HUES64 (cell line): ENCODE measurements around the gene CHURC1.

Experiments used
- H3K27ac ChIP-seq: 2 replicates; pipeline ENCODE4 v1.7.0; 2013; ENCODE audit warnings: low read depth, low read length, inconsistent platforms
- H3K27me3 ChIP-seq: 2 replicates; pipeline ENCODE4 v1.6.1; 2013; ENCODE audit warnings: mild to moderate bottlenecking, low read length; ENCODE audit not compliant: insufficient read depth
- H3K36me3 ChIP-seq: 2 replicates; pipeline ENCODE4 v1.6.1; 2013; ENCODE audit warnings: mild to moderate bottlenecking, low read length; ENCODE audit not compliant: insufficient read depth
- H3K4me1 ChIP-seq: 2 replicates; pipeline ENCODE4 v1.6.1; 2013; ENCODE audit warnings: mild to moderate bottlenecking, low read length, moderate library complexity; ENCODE audit not compliant: insufficient read depth
- H3K4me3 ChIP-seq: 2 replicates; pipeline ENCODE4 v1.5.1; 2013; ENCODE audit warnings: mild to moderate bottlenecking, low read length, moderate library complexity
- H3K9ac ChIP-seq: 2 replicates; pipeline ENCODE4 v1.6.1; 2013; ENCODE audit warnings: mild to moderate bottlenecking, low read depth, low read length
- H3K9me3 ChIP-seq: 2 replicates; pipeline ENCODE4 v1.6.1; 2013; ENCODE audit warnings: low read depth, low read length; ENCODE audit not compliant: insufficient read depth
- WGBS: fragments of 150-250, 120-280 bp; methylation state at CpG from one replicate; pipeline ENCODE4 v1.1.7; 2013; ENCODE audit warnings: missing lambda C conversion rate; 5-methylcytosine and 5-hydroxymethylcytosine counted together

Gene CHURC1

GRCh38 chr14:64973026-64973442 is 58.8 kb downstream of the CHURC1 start:
- H3K9ac ChIP-seq = no peak overlapping the region

DNA sequence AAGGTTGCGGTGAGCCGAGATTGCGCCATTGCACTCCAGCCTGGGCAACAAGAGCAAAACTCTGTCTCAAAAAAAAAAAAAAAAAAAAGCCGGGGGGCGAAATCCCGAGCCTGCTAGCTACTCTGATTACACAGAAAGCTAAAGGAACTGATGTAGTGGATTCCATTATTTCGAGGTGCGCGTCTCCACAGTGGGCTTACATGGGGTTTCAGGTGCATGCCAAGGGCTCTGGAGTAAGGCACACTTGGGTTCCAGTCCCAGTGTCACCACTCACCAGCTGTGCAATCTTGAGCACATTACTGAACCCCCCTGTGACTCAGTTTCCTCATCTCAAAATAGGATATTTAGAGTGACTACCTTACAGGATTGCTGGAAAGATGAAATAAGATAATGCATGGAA is 59.6 kb downstream of the CHURC1 start:
- Histone ChIP-seq H3K36me3 (no peaks in the 10 kb centered on the region), H3K9ac (no peak overlapping the region), H3K4me1 (peaks cover 24% of the 10 kb centered on the region), H3K9me3 (no peaks in the 10 kb centered on the region), H3K27me3 (peaks cover 16% of the 10 kb centered on the region), H3K27ac (no peak overlapping the region), H3K4me3 (no peak overlapping the region)
- 90% methylated on average over 9 of the region's 9 CpGs for whole genome bisulfite sequencing

More at GRCh38 chr14:64973026-64973442, 58.8 kb downstream of the CHURC1 start:
- H3K27me3 ChIP-seq = peaks cover 16% of the 10 kb centered on the region
- peaks cover 28% of the 10 kb centered on the region for H3K4me1 ChIP-seq
- peak overlapping the region; percentile 60; the same call in 1 of the 2 replicates for H3K4me3 ChIP-seq
- 75% methylated on average over 8 of the region's 8 CpGs for WGBS
- no peaks in the 10 kb centered on the region for H3K9me3 ChIP-seq
- no peaks in the 10 kb centered on the region for H3K36me3 ChIP-seq
- no peak overlapping the region for H3K27ac ChIP-seq

- Histone ChIP-seq H3K9me3 (no peaks in the 10 kb centered on the region), H3K4me1 (peaks cover 20% of the 10 kb centered on the region), H3K36me3 (no peaks in the 10 kb centered on the region), H3K27ac (peak overlapping the region; percentile 81; the same call in 1 of the 2 replicates), H3K9ac (no peak overlapping the region), H3K4me3 (no peak overlapping the region), H3K27me3 (peaks cover 16% of the 10 kb centered on the region)
- 7% methylated on average over 8 of the region's 8 CpGs for WGBS
These were observed 60.3 kb downstream of the CHURC1 start for GRCh38 chr14:64974563-64974962.

- 81% methylated on average over 4 of the region's 5 CpGs for WGBS
- H3K9ac ChIP-seq = peak overlapping the region; percentile 46; the same call in 1 of the 2 replicates
- no peak overlapping the region for H3K4me3 ChIP-seq
- peak overlapping the region; percentile 9; the same call in 1 of the 2 replicates for H3K27ac ChIP-seq
- H3K4me1 ChIP-seq = peaks cover 9% of the 10 kb centered on the region; the same call in 1 of the 2 replicates
- no peaks in the 10 kb centered on the region for H3K9me3 ChIP-seq
- no peaks in the 10 kb centered on the region for H3K36me3 ChIP-seq
- H3K27me3 ChIP-seq = no peaks in the 10 kb centered on the region
These were observed 65.2 kb downstream of the CHURC1 start for GRCh38 chr14:64979336-64980074.

DNA sequence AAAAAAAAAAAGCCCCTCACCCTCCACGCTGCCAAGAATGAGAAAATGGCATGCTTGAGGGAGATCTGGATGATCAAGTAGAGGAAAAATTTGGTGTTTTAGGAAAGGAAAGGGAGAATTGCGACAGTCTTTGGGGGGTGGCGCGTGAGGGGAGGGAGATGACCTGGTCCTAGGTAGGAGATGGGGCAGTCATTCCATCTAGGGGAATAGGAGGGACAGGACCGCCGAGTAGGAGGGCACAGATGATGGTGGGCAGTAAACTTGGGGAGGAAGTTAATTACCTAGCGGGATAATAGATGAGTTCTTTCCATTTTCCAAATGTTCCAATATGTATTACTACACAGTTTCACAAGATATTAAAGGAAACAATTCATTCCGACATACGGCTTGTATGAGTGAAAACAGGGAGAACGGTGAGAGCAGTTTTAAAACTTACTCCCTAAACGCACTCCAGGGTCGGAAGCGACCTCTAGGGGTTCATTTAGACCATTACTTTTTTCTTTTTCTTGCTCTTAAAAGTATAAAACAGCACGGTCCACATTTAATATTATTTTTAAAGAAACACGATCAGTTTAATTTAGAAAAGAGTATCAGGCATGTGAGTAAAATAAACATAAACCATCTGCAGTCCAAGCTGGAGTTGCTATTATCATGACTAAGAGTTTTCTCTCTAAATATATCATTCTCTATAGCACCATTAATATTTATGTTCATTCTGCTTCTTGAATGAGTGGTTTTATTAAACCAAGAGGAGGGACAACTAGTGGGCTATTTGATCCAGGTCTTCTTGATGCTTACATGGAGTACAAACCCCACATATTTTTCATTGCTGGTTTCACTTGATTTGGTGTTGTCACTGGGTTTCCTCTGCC is 69.4 kb downstream of the CHURC1 start:
- Histone ChIP-seq H3K27me3 (peaks cover 8% of the 10 kb centered on the region; the same call in 1 of the 2 replicates), H3K36me3 (no peaks in the 10 kb centered on the region), H3K9ac (no peak overlapping the region), H3K4me1 (peaks cover 19% of the 10 kb centered on the region; the same call in 1 of the 2 replicates), H3K9me3 (no peaks in the 10 kb centered on the region), H3K27ac (no peak overlapping the region), H3K4me3 (peak overlapping the region; percentile 53)
- WGBS = 16% methylated on average over 12 of the region's 15 CpGs
